Activated T-cell treated with anti-CD3 and anti-CD28 coated beads, Interleukin-2, amount 50 U/mL, for 48 hours (primary cell): ENCODE data around the gene GJE1.
"Not testable (repeated sequence)": the region's sequence is repeated elsewhere in the genome, so short reads cannot be mapped to it uniquely, and the experiment has no call there.

Experiments used
- DNase-seq, 2 experiments: peaks; one replicate each; pipeline ENCODE4 v3.0.0-alpha.2; 2020

GJE1 gene, protein sequence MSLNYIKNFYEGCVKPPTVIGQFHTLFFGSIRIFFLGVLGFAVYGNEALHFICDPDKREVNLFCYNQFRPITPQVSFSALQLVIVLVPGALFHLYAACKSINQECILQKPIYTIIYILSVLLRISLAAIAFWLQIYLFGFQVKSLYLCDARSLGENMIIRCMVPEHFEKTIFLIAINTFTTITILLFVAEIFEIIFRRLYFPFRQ

DNA sequence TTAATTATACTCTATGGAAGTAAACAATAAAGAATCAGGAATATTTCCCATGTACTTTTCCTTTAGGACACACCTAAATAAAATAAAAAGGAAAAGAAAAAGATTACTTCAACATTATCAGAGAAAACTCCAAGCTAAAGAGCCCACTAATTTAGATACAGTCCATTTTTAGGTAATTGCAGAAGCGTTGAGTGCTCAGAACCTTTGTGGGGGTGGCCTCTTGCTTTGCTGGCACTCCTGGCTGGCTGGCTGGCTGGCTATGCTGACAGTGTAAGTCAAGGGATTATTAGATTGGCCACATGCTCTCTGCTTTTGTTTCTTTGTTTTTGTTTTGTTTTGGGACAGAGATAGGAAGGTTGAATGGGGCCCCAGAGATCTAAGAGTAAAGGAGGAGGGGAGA, at the start of gene GJE1:
TSS of gene GJE1 (plus strand) at position 301 of the 400 bp plus-strand sequence. CDS start 234 bp downstream, outside the sequence.
- DNase-seq, result no peak

GRCh38 chr6:142087950-142088857, 44.5 kb upstream of the GJE1 start:
- no peak for DNase-seq

- no peak for DNase-seq
These were observed 43.9 kb upstream of the GJE1 start for GRCh38 chr6:142088858-142089216.

GRCh38 chr6:142104820-142105219, 27.9 kb upstream of the GJE1 start:
- DNase-seq, result not testable (repeated sequence)

DNA sequence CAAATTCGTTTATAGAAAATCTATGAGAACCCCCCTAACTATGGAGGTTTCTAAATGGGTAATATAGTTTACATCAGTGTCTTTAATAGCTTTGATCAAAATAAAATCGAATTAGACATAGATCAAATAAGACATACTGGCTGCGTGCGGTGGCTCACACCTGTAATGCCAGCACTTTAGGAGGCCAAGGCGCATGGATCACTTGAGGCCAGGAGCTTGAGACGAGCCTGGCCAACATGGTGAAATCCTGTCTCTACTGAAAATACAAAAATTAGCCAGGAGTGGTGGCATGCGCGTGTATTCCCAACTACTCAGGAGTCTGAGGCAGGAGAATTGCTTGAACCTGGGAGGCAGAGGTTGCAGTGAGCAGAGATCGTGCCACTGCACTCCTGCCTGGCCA, 21.9 kb upstream of the GJE1 start:
- not testable (repeated sequence) for DNase-seq

DNA sequence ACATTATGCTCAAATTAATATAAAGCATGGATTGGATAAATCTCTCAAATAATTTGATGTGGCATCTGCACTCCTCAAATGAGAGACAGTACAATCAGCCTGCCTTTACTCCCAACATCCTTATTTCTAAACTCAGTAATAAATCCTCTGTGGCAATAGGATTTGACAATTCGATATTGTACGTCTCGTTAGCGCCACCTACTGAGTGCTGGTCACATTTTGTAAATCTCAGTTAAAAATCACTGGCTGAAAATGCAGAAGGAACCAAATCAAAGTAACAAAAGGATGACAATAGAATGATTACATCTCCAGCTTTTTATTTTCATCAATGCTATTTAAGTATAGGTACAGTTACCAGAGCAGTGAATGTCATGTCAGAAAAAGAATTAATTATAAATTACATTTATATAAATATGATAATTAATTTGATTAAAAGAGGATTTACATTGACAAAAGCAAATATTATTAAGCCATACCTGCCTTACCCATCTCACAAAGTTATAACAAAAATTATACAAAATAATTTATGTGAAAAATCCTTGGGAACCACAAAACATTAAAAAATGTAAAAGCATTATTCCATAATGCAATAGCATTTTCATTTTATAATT, 20.2 kb upstream of the GJE1 start:
- peak; percentile 76 to 77 for DNase-seq

DNA sequence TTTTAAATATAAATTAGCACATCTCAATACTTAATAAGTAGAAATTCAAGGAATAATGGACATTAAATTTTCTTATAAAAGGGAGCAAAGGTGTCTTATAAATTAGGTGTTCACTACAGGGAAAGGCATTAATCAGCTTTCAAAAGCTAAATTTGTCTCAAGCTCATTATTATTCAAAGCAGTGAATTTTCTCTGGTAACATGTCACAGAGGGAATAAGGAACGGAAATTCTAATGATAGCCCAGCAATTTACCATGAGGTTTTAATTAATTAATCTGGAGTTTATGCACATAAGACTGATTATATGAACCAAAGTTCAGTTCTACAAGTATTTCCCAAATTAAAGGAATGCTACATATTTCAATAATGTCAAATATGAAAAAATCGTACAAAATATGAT, 15.4 kb upstream of the GJE1 start:
- no peak for DNase-seq

GRCh38 chr6:142118328-142118727, 14.4 kb upstream of the GJE1 start:
- no peak for DNase-seq

DNA sequence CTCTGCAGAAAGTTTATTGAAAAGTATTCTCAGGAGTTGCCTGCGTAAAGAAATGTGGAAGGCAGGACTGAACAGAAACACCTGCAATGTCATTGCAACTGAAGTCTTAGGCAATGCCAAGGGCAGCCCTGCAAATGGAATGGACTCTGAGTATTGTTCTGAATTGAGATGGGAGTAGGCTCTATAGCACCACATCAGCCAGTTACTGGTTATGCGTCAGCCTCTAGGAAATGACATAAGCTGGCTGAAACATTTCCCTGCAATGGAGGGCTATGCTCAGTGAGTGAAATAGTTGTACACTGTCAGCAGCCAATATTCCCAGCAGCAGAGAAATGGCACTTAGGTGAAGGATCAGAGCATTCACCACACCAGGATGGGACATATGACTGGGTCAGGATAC, 13.8 kb upstream of the GJE1 start:
- DNase-seq, result no peak

- no peak for DNase-seq
These were observed 11.4 kb upstream of the GJE1 start for GRCh38 chr6:142121342-142121741.

DNA sequence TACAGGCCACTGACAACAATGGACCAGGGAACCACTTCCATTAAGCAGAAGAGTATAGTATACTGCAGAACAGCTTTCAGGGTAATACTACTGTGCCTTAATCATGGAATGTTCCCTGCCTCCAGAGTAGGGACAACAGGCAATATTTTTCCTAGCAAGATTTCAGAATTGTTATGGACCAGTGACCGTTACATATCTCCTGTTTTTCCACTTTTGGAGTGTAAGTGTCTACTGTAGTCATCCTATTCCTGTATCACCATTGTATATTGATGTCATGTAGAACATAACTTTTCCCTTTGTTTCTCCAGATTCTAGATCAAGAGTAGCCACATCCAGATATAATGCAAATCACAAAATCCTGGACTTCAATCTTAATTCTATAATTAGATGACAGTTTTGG, 1.9 kb upstream of the GJE1 start:
- no peak for DNase-seq

DNA sequence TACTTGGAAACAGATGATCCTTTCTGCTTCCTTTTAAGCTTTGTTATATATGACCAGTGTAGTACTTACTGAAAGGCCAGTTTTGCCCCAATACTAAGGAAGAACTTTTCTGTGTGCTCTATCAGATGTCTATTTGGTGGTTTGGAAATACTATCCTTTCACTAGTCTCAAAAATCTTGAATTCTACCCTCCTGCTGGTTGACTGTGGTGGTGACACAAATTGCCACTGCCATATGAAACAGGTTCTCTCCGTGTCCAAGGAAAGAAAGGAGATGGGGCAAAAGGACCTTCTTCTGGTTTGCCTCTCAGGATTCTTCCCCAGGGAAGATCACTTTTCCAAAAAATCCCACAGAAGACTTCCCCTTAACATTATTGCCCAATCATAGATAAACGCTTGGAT, 6.2 kb downstream of the GJE1 start:
- DNase-seq, result no peak

DNA sequence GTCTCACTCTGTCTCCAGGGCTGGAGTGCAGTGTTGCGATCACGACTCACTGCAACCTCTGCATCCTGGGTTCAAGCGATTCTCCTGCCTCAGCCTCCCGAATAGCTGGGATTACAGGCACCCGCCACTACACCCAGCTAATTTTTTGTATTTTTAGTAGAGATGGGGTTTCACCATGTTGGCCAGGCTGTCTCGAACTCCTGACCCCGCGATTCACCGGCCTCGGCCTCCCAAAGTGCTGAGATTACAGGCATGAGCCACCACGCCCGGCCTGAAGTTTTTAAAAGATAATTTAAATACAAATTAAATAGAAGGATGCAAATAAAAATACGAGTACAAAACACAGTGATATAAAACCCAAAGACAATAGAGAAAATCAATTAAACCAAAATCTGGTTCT, 8.8 kb downstream of the GJE1 start:
- not testable (repeated sequence) for DNase-seq

DNA sequence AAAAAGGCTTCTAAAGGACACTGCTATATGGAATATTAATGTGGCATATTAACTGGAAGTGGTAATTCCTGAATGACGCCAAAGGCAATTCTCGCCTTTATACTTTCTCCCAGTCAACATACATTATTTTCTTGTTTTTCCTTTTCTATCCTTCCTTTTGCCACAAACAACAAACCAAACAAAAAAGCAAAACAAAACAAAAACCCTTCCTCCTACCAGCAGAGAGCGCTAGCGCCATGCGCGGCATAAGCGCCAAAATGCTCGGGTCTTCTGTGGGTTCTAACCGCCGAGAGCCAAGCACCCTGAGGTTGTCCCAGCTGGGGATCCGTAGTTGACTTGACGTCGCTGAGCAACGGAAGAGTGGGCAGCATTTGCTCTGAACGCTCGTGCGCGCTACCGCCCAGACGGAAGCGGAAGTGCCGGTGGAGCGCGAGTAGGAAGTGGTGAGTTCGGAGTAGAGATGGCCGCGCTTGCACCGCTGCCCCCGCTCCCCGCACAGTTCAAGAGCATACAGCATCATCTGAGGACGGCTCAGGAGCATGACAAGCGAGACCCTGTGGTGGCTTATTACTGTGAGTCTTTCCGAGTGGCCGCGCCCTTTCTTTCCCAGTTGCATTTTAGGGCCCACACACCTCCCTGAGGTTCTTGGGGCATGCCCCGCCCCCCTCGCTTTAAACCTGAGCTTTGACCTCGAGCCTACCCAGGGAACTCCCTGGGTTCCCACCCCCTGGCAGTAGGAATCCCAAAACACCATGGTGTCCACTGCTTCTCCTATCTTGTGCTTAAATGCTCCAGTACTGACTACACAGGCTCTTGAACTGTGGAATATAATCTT, 14.3 kb downstream of the GJE1 start, which contains the start of the genes NMBR and VTA1:
TSS of gene NMBR (minus strand) at position 295 of the 835 bp plus-strand sequence. CDS start 58,464 bp downstream, outside the sequence.
TSS of gene VTA1 (plus strand) at position 436 of the 835 bp plus-strand sequence. CDS start at position 461, 25 bp downstream.
- peak; percentile 92 to 94 for DNase-seq

- no peak for DNase-seq
These were observed 20.0 kb downstream of the GJE1 start for GRCh38 chr6:142152746-142153145.

- DNase-seq, result no peak
These were observed 20.5 kb downstream of the GJE1 start for GRCh38 chr6:142153196-142153595.

DNA sequence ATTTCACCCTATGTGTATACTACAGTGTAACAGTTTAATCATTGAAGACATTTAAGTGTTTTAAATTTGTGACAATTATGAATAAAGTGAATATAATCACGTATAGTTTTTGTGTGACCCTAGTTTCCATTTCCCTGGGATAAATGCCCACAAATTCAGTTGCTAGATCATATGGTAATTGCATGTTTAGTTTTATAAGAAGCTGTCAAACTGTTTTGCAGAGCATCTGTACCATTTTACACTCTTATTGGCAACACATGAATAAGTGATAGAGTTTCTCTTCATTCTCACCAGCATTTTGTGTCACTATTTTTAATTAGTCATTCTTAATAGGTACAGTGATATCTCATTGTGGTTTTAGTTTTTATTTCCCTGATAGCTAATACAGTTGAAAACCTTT, 21.6 kb downstream of the GJE1 start:
- no peak for DNase-seq

DNA sequence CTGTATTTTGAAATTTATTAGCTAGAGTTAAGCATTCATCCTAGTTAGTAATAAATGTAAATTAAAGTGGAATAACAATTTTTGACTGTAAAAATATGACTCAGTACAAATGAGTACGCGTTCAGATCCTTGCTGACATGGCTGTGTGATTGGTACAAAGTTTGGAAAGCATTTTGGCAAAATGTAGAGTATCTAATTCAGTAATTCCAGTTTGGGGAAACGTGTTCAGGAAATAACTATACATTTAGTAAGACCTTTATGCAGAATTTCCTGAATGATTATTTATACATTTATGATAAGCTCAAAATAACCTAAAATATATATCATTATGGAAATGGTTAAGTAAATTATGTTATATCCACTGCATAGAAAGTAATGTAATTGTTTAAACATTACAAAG, 22.4 kb downstream of the GJE1 start:
- no peak for DNase-seq

GRCh38 chr6:142155895-142156757, 23.4 kb downstream of the GJE1 start:
- DNase-seq, result no peak

GRCh38 chr6:142156758-142157068, 24.0 kb downstream of the GJE1 start:
- DNase-seq, result not testable (repeated sequence)

DNA sequence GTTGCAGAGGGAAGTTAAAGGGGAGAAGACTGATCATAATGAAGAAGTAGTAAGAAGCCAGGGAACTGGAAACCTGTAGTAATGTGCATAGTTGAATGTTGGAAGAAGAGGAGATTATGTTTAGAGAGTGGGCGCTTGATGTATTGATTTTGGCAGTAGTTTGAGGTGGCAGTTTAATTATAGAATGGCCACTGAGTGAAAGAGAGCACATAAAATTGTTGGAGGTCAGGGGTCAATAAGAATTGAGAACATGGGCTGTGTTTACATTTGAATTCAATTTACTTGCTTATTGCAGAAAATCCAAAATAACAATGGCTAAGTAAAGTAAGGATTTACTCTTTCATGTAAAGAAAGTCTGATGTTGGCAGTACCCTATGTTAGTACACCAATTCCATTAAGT, 30.1 kb downstream of the GJE1 start:
- no peak for DNase-seq

DNA sequence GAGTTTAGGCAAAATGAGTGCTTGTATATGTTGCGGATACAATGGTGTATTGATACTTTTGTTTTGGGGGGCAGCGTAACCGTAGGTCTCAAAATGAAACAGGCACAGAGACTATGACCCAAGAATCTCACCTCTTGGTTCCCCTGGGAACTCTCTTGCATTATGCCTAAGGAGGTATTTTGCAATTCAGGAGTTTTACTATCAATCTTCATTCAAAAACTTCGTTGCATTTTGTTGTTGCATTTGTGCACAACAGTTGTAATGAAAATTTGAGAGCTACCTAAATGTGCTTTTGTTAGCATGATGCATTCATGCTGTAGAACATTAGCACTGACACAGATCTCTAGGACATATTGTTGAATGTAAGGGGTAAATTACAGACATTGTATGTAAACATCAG, 32.5 kb downstream of the GJE1 start:
- no peak for DNase-seq
